NCI-H2196 treated with DMSO at 0.1 percent for 48 hours (cell line): ENCODE measurements around the gene UBE2F.

Experiments used
- DNase-seq: peaks from one replicate; lab custom pipeline; 2025; ENCODE audit not compliant: unreplicated experiment; lab: John Stamatoyannopoulos, UW

Gene UBE2F

GRCh38 chr2:238069021-238069709 lies 102.4 kb downstream of the UBE2F start:
- no peak for DNase-seq

- no peak for DNase-seq
These were observed 103.1 kb downstream of the UBE2F start for GRCh38 chr2:238069877-238070276.

- DNase-seq: no peak
These were observed 108.6 kb downstream of the UBE2F start for GRCh38 chr2:238075397-238075796.

DNA sequence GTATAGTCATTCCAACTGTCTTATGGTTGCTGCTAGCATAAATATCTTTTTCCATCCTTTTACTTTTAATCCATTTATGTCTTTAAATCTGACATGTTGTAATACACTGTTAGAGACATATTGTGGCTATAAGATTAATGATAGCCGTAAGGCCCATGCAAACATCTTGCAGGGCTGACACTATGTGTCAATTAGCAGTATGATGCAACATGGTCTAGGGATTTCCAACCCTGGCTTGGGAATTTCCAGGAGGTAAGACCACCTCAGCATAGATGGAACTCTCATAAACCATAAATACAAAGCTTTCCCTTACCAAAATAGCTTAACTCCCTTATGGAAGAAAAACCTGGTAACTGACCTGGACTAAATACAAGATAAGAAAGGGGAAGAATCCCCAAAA lies 110.5 kb downstream of the UBE2F start:
- DNase-seq: no peak

DNA sequence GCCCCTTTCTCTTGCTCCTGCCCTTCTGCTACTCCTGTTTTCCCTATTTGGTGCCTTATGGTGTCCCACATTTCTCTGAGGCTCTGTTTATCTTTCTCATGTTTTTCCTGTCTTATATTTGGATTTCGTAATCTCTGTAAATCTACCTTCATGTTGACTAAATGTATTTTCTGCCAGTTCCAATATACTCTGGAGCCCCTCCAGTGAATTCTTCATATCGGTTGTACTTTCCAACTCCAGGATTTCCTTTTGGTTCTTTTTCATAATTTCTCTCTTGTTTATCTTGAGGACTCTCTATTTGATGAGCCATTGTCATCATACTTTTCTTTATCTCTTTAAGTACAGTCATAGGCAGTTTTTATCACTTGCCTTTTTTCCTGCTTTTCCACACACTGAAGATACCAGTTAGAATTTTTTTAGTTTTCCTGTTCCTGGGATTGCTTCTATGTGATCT lies 113.1 kb downstream of the UBE2F start:
- DNase-seq: no peak

DNA sequence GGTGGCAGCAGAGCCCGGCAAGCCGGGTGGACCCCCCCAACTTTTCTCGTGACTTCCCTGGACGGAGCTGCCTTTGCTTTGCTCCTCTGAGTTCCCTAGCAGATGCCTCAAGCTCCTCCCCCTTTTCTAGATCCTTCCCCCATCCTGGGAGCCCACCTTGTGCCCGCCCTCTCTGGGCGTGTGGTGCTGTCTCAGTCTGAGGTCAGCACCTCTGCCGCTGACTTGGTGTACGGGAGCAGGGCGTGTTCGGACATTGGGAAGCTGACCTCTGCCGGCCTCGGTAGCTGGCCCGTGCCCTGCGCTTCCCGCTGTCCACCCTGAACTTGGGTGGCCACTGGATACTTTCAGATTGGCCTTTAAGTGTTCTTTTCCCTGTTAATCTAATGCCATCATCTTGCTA lies 113.7 kb downstream of the UBE2F start:
- no peak for DNase-seq

GRCh38 chr2:238081150-238081549 lies 114.3 kb downstream of the UBE2F start:
- no peak for DNase-seq

DNA sequence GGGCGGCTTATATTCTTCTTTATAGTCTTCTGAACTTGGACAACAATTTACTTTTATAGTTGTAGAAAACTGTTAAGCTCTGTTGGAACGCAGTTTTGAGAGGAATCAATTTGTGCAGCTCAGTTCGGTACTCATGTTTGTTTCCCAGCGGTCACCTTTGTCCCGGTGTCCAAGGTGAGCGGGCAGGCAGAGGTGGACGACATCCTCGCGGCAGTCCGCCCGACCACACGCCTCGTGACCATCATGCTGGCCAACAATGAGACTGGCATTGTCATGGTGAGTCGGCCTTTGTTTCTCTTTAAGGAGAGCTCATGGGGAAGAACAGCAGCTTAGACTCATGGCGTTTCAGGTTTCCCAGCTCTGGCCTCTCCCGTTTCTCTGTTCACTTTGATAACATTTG lies 114.7 kb downstream of the UBE2F start:
- no peak for DNase-seq

GRCh38 chr2:238082151-238082550 lies 115.3 kb downstream of the UBE2F start:
- no peak for DNase-seq

- DNase-seq: no peak
These were observed 116.0 kb downstream of the UBE2F start for GRCh38 chr2:238082827-238083226.

GRCh38 chr2:238083919-238084318 lies 117.1 kb downstream of the UBE2F start:
- no peak for DNase-seq

- DNase-seq: no peak
These were observed 117.9 kb downstream of the UBE2F start for GRCh38 chr2:238084761-238085160.

- no peak for DNase-seq
These were observed 119.1 kb downstream of the UBE2F start for GRCh38 chr2:238085899-238086298.

GRCh38 chr2:238087211-238087610 lies 120.4 kb downstream of the UBE2F start:
- DNase-seq: no peak

DNA sequence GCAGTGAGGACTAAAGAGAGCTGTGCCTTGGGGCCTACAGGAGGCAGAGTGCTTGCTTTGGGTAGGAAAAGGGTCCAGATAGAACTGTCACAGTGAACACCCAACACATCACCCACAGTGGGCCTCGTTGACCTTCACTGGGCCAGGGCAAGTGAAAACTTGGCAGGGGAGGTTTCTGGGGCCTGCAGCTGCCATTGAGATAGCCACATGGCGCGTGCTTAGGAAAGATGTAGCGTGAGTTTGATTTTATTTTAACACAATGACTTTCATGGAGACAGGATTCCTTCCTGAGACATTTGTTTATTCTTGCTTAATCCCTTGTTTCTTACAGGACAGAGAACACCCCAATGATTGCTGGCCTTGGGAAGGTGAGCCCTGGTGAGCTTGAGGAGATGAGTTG lies 124.1 kb downstream of the UBE2F start:
- DNase-seq: no peak

DNA sequence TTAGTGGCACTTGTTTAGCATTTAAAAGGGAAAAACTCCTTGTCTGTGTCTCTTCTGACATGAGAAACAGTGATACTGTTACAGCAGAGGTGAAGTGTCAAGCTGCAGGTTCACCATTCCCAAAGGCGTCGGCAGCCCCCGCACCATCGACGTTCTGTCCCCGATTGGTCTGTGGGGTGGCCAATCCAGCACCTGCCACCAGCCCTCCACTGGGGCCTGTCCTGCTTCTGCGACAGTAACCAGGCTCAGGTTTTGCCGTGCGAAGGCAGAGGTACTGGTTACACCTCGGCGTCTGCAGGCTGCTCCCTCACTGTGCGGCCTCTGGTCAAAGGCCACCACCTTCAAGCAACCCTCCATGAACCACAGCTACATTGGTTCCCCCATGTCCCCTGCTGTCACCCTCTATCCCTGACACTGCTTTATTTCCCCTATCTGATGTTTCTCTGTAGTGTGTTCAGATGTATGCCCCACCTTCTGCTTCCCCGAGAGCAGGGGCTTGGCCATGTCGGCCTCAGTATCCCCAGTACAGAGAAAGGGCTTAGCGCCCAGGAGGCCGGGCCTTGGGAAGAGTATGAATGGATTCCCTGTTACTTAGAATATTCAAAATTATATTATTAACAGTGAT lies 124.7 kb downstream of the UBE2F start:
- DNase-seq: no peak
